ENCODE data around the gene OXCT2.

GRCh38 chr1:39795651-39796050 is 24.5 kb upstream of the OXCT2 start:
- TF ChIP-seq CTCF (IDR thresholded peaks at IDR 0.05): no peak
- no peak for TF ChIP-seq EZH2phosphoT487 (IDR thresholded peaks at IDR 0.05)

Data from neural progenitor cell (in vitro differentiated cells).